TTC549 (cell line): ENCODE results near the gene MPZL2.

Experiments used
- FAIRE-seq: peaks from 2 replicates; lab custom pipeline; 2012; peaks lifted over from hg19 to GRCh38; lab: Jason Lieb, UNC

MPZL2 gene

DNA sequence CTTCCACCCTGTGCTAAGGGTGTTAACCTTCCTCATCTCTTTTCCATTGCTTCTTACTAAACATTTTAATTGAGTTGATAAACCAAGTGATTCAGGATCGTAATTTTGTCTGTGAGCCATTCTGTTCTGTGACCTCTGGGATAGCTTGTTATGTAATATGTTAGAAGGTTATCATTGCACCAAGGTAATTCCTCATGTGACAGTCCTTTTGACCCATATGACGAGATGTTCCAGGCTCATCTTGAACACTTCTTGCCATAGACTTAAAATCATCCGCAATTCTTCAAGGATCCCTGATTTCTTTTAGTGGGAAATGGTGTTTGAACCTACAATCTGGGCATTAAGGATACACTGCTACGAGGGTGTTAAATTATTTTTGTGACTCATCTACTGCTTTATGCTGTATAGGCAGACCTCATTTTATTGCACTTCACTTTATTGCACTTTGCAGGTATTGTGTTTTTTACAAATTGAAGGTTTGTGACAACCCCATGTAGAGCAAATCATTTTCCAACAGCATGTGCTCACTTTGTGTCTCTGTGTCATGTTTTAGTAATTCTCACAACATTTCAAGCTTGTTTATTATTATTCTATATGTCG, 19.0 kb upstream of the MPZL2 start:
- no peak for FAIRE-seq

DNA sequence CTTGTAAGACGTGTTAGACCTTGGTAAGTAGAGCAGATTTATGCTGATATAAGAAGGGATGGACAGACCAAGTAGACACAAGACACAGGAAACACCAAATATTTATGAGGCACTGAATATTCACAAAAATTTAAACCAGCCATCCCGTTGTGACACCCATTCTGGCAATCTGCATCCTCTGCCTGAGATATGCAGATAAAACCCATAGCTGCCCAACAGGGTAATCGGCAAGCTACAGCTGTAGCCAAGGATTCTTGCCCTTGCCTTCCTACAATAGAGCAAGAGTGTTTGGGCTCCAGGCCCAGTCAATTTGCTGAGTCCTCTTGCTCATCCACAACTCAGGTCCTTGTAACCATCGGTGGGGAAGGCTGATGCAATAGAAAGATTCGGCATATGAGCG, 18.5 kb upstream of the MPZL2 start:
- no peak for FAIRE-seq

DNA sequence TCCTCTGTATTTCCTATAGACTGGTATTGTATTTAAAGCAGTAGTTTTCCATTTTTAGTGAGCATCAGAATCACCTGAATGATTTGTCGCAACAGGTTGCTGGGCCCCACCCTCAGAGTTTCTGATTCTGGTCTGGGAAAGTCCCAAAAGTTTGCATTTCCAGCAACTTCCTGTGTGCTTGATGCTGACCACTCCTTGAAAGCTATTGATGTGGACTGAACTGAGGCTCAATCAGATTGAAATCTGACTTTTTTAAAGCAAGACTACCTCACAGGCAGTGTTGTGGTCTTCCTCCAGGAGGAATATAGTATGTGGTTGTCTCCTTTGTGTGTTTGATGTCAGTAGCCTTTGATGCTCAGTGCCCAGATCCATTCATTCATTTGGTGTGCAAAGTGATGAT, 17.2 kb upstream of the MPZL2 start:
- FAIRE-seq, result no peak

DNA sequence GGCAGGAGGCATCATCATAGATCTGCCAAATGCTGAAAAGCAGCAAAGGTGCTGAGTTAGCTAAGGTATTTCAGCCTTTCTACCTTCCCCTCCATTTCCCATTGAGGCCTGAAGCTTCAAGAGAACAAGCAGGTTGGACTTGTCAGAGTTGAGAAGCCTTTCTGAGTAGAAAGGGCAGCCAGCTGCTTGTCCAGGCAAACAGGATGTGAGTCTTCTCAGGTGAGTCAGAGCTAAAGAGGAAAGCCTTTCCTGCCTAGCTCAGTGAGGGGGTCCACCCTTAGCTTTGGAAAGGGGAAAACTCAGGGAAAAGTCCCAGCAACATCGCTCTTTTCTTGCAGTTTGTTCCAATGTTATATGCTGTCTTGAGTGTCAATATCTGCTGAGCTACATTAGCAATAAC, 13.2 kb upstream of the MPZL2 start:
- FAIRE-seq, result no peak

DNA sequence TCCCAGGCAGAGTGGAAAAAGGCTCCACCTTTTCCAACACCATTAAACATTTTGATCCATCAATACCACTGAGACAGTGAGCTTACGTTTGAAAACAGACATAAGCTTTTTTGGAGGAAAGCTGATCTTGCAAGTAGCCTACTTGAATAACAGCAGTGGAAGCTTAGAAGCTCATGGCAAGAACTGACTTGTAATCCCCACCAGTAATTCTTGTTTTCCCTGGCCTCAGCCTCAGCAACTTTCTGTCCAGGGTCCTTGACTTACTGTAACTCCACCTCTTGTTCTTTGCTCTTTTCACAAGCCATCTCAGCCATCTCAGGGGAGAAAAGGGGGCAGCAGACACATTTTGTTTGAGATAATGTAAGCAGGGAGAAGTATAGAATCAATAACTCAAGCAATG, 12.3 kb upstream of the MPZL2 start:
- FAIRE-seq, result no peak

DNA sequence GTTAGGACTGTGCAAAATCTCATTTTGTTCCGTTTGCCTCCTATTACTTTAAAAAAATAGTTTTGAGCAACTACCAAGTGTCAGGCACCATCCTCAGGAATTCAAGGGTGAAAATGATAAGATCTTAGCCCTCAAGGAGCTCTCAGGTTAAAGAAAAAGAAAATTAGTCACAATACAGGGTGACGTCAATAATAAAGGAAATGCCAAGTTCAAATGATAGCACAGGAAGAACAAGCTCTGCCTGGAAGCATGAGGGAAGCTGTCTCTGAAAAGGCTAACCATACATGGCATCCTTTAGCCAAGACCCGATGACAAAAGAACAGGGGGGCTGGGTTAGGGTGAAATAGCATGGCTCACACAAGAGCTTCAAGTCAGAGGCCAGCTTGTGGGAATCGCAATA, 11.1 kb upstream of the MPZL2 start:
- no peak for FAIRE-seq

DNA sequence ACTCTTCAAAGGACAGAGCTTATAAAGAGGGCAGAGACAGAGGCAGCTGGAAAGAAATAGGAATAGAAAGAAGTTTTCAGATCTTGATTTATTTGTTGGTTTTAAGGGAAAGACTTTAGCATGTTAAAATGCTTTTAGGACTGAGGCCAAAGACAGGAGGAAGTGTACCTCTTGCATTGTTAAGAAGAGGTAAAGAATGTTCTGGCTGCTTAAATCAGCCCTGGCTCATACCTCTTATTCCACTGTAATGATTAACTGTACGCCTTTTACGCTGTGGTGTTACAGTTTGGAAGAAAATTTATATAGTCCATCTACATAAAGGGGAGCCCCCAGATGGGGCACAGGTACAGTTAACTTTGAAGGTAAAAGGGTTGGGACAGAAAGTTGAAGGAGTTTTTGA, 10.1 kb upstream of the MPZL2 start:
- no peak for FAIRE-seq

DNA sequence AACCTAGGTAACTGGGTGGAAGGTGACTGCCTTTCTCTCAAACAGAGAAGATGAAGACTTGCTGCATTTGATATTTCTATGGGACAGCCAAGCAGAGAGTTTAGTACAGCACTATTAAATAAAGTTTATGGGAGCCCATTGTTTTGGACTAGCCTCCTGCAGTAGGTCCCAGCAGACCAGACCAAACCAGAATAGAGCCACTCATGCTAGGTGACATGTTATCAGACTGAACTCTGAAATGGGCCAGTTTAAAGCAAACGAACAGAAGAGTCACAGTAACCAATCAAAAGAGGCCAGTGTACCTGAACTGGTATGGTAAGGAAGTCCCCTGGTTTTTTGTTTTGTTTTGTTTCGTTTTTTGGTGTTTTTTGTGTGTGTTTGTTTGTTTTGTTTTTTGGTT, 7.9 kb upstream of the MPZL2 start:
- FAIRE-seq, result no peak

DNA sequence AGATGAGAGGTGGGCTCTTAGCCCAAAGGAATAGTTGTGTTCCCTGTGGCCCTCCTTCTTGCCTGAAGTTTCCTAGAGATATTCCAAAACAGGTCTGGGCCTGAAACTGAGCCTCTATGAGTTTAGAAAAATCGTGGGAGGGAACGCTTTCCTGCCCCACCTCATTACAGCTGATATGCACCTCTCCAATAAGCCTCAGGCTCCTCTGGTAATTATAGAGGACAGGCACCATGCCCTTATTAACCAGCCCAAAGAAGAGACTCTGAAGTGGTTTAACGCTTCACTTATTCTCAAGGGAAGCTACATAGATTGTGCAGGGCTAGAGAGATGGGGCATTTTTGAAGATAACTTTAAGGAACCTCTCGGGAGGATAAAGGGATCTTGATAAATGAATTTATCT, 3.4 kb upstream of the MPZL2 start:
- FAIRE-seq, result no peak

DNA sequence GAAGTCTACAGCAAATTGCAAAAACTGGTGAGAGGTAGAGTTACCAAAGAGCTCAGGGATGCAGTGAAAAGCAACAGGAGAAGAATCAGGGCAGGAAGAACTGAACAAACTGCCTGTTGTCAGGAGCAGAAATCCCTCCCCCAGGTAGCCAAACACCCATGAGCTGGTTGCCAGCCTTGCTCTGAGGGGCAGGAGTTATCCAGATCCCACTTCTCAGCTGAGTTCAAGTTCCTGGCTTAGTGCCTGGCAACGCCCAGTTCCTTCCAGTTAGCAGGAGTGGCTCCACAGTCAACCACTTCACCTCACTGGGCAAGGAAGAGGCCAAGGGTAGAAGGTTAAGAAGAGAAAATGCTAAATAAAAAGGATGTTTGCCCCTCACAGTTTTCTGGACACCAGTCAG, 1.9 kb upstream of the MPZL2 start:
- FAIRE-seq, result no peak

DNA sequence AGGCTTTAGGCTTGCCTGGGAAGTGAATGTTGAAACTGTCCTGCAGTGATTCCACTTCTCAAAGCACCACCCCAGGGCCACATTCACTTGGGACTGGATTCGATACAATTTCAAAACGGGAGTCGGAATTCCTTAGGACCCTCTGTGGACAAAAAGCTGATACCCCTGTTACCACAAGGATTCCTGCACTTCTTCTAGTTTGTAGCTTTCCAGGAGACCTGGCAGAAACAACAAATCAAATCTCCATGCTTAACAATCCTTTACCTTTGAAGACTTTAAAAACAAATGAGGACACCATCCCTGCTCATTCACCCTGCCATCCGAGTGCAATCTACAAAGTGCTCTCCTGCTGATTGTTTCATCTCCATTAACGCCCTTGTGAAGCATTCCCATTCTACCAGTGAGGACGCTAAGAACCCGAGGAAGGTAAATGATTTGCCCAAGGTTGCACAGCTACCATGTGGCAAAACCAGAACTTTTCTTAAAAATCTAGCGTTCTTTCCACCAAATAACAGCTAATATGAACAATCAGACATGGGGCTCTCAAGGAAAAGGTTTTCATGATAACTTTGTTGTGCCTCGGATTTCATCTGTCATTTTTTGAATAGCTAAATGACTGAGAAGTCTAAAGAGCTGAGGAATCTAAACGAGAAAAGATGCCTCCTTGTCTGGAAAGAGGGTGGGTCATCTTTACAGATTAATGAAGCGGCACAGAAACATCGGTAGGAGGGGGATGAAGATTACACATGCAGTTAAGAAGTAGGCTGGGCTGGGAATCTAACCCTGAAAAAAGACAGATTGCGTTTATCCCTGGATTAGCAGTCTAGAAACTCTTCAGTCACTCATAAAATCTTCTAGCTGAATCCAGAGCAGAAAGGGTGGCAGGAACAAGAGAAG, 720 bp upstream of the MPZL2 start:
- no peak for FAIRE-seq

DNA sequence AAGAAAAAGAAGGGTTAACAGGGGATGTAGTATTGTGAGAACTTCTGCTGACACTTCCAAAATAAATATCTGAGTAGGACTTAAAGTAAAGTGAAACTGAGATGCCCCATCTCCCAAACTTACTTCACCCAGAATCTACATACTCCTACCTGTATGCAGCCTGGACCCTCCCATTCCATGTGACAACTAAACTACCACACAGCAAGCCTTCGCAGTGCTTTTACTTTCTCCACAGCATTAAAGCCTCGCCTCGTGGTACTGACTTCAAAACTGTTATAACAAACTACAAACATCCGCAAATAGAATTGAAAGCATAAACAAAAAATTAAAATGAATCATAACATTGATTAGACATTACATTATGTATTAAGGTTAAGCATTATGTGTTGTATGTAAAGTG, 985 bp downstream of the MPZL2 start:
- FAIRE-seq, result no peak

DNA sequence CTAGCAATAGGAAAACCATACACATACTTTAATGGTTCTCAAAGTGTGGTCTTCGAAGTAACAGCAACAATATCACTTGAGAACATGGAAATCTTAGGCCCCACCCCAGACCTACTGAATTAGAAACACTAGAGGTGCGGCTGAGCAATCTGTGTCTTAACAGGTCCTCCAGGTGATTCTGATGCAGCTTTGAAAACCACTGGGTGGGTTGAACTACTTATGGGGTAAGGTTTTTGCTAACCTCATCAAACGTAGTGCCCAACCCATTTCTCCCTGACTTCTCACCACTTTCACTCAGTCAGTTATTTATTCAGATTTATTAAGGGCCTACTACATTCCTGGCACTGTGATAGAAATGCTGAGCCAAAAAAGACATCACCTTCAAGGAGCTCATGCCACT, 3.7 kb downstream of the MPZL2 start:
- FAIRE-seq, result no peak

DNA sequence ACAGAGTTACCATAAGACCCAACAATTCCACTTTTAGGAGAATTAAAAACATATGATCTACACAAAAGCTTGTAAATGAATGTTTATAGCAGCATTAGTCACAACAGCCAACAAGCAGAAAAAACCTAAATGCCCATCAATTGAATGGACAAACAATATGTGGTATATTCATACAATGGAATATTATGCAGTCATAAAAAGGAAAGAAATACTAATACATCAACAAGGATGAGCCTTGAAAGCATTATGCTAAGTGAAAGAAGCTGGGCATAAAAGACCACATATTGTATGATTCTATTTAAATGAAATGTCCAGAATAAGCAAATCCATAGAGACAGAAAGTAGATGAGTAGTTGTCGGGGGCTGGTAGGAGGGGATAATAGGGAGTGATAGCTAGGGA, 5.0 kb downstream of the MPZL2 start:
- no peak for FAIRE-seq

DNA sequence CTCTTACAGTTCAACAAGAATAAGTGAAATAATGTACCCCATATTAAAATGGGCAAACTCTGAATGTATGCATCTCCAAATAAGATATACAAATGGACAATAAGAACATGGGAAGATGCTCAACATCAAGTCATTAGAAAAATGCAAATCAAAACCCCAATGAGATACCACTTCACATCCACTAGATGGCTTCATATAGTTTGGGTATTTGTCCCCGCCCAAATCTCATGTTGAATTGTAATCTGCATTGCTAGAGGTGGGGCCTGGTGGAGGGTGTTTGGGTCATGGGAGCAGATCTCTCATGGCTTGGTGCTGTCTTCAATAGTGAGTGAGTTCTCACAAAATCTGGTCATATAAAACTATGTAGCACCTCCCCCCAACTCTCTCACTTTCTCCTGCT, 5.7 kb downstream of the MPZL2 start:
- FAIRE-seq, result no peak

DNA sequence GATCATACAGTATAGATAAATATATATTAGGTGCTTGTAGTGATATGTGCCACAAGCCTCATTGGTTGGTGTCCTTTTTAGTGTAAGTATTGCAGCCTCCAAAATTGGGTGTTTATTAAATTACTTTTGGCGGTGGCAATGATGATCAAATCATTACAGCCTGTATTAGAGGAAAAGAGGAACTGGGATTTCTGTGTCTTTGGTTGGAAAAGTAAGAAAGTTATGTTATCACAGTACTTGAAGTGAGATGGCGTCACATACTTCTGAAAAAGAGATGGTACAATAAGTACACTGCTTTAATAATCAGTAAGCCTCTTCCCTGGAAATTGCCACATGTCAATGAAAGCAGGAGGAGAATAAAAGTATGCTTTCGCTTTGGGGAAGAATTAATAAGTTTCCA, 11.4 kb downstream of the MPZL2 start:
- FAIRE-seq, result no peak

DNA sequence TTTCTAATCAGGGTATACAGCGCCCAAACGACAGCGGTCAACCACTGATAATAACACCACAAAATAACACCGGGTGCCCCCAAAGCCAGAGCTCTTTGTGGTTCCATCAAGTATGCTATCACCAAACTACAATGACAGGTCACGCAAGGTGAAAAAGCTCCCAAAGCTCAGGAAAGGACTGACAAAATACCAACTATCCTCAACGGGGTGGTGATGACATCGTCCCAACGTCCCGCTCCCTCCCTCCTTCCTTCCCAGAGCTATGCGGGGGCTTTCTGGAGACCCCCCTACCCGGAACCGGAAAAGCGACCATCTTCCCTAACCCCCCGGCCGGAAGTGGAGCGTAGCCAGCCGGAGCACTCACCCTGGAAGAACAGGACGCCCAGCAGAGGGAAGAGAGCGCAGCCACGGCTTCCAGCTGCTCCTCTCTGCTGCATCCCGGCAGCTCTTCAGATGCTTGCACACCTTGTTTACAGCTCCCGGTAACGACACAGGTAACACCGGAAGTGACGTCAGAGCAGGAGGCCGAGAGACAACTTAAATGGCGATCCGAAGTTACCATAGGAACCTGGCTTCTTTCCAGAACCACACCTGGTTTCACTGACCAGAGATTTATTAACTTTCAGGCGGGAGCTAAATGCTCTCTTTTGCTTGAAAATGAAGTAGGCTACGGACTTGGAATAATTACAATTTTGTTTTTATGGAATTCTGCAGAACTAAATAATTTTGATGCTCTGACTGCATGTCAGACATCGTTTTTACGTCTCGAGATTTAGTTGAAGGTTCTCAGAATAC, 12.0 kb downstream of the MPZL2 start, which contains the start of gene MPZL3:
TSS of gene MPZL3 (minus strand) at position 508 of the 795 bp plus-strand sequence. CDS start at position 437, 71 bp downstream.
- FAIRE-seq, result no peak

DNA sequence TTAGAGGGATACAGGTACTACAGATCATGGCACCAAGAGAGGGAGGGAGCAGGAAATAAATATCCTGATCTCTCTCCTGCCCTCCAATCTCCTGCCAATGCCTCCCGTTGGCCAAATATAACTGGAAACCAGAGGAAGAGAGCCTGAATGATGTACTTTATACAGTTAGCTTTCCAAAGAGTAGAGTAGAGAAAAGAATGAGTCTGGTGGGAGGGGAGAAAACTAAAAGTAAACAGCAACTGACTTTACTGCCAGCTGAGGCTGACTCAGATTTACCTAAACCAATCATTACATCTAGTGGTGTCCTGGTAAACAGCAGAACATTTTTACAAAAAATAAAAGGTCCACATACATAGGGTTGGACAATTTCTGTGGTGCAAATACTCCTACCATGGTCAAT, 17.1 kb downstream of the MPZL2 start:
- FAIRE-seq, result no peak

DNA sequence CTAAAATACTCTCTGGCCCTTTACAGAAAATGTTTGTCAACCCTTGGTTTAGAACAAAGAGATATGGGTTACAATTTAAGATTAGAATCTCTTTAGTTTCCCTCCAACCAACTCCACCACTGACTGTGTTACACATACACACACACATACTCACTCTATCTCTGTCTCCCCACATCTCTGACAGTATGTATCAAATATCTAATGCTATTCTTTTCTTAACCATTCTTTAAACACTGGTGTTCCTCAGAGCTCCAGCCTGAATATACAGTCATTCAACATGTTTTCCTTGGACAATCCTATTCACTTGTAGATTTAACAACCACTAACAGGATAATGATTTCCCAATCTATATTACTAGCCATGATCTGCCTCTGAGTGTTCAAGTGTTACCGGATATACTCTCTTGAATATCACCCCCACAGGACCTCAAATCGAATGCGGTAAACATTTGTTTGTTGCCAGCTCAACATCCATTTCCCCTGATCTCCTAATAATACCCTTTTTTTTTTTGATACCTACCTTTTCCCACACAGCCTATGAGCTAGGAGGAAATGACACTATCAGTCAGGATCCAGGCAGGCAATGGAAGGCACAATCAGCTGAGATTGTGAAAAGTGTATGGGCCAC, 18.0 kb downstream of the MPZL2 start:
- FAIRE-seq, result no peak

DNA sequence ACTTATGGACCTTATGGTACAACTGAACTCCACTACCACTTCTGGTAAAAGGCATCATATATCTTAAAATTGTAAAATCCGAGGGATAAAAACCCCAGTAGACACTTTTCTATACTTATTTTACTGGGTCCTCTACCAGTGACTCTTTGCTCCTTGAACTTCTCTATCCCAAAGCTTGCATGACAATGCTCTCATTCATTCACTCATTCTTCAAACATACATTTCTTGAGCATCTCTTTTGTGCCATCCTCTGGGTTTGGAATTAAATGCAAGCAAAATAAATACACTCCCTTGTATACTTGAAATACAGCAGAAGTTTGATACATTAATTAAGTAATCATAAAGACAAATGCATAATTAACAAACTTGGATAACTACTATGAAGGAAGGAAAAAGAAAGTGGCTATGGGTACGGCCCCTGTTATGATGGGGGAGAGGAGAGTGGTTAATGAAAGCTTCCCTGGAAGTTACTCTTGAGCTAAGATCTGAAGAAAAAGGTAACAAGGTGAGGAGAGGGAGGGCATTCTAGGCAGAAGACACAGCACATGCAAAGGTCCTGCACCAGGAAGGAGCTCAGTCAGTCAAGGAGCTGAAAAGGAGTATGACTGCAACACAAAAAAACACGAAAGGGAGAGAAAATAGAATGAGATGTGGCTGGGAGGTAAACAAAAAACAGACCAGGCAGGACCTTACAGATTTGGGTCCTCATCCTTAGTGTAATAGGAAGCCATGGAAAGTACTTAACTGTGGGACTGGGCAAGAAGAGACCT, 19.9 kb downstream of the MPZL2 start:
- no peak for FAIRE-seq

DNA sequence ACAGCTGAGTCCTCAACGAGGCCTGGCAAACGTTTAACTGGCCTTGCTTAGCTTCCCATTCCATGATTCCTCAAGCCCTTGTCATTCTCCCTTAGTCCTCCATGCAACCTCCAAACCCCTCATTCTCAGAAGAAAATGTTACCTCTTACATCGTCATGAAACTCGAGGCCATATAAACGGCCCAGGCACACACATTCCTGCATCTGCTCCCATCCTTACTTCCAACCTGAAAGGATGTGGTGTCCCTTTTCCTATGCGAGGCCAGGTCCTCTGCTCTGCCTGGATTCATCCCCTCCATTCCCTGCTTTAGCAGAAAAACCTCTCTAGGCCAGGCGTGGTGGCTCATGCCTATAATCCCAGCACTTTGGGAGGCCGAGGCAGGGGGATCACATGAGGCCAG, 20.9 kb downstream of the MPZL2 start:
- FAIRE-seq, result no peak

DNA sequence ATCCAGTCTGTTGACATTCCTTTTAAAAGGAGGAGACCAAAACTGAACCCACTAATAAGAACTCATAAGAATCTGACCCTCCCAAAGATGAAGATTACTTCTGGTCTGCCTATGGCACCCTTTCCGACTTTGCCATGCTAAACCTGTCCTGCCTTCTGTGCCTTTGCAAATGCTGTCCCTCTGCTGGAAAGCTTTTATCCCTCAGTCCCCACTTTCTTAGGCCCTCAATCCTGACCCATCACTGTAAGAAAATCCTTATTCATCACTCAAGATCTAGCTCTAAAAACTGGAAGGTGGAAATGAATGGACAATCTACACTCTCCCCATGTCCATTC, 22.4 kb downstream of the MPZL2 start:
- FAIRE-seq, result no peak
